OCI-LY3 (cell line): ENCODE results near the gene CCIN.

Experiments used
- H2AFZ ChIP-seq: fragments of 200-600, 300-600 bp; shearing (Covaris generic); 2 replicates; pipeline ENCODE4 v1.6.0; 2014; ENCODE audit warnings: antibody characterized with exemption, low read depth, low read length
- H3K27ac ChIP-seq: fragments of 200-600, 300-600 bp; sonication (generic); 2 replicates; pipeline ENCODE4 v1.5.1; 2014; ENCODE audit warnings: mild to moderate bottlenecking, low read length, moderate library complexity, mixed read lengths
- H3K27me3 ChIP-seq: fragments of 200-600, 300-600 bp; sonication (generic); 2 replicates; pipeline ENCODE4 v1.6.1; 2014; ENCODE audit warnings: low read depth, low read length, mixed read lengths
- H3K36me3 ChIP-seq: fragments of 200-600, 300-600 bp; sonication (generic); replicated peaks from 2 replicates; pipeline ENCODE3; 2014; ENCODE audit warnings: low read depth, low read length, mixed read lengths
- H3K4me1 ChIP-seq: fragments of 300-600, 200-600 bp; sonication (generic); 2 replicates; pipeline ENCODE4 v1.6.1; 2014; ENCODE audit warnings: low read length, mixed read lengths
- H3K4me2 ChIP-seq: fragments of 200-600, 300-600 bp; sonication (generic); 2 replicates; pipeline ENCODE4 v1.6.1; 2014; ENCODE audit warnings: low read length, mixed read lengths
- H3K4me3 ChIP-seq: fragments of 300-600, 200-600 bp; sonication (generic); 2 replicates; pipeline ENCODE4 v1.5.1; 2014; ENCODE audit warnings: antibody characterized with exemption, mild to moderate bottlenecking, low read length, moderate library complexity
- H3K79me2 ChIP-seq: fragments of 300-600, 200-600 bp; shearing (Covaris generic); 2 replicates; pipeline ENCODE4 v1.6.1; 2014; ENCODE audit warnings: mild to moderate bottlenecking, low read length, mixed read lengths
- H3K9ac ChIP-seq: fragments of 300-600, 200-600 bp; shearing (Covaris generic); 2 replicates; pipeline ENCODE4 v1.6.0; 2014; ENCODE audit warnings: mild to moderate bottlenecking, low read length, moderate library complexity
- H3K9me3 ChIP-seq: fragments of 200-600, 300-600 bp; shearing (Covaris generic); 2 replicates; pipeline ENCODE4 v1.6.1; 2014; ENCODE audit warnings: low read length, mixed read lengths; ENCODE audit not compliant: insufficient read depth
- H4K20me1 ChIP-seq: fragments of 200-600, 300-600 bp; sonication (generic); 2 replicates; pipeline ENCODE4 v1.6.1; 2016; ENCODE audit warnings: low read length, mixed read lengths; ENCODE audit not compliant: insufficient read depth
- CTCF ChIP-seq: fragments of 200-600, 300-600 bp; sonication (generic); IDR thresholded peaks from 2 replicates; pipeline ENCODE4 v1.5.1; 2014; ENCODE audit warnings: antibody characterized with exemption, low read length, low read depth
- EZH2phosphoT487 ChIP-seq: fragments of 200-600 bp; shearing (Covaris generic); IDR thresholded peaks from 2 replicates; pipeline ENCODE4 v1.6.1; 2018; ENCODE audit warnings: antibody characterized with exemption, mixed run types, low read depth

The CCIN gene

GRCh38 chr9:36214571-36214970 is 45.4 kb downstream of the CCIN start:
- Histone ChIP-seq H3K27me3 (no peaks in the 10 kb centered on the region), H3K4me3 (no peak overlapping the region), H3K36me3 (peaks cover 57% of the 10 kb centered on the region), H3K4me1 (no peaks in the 10 kb centered on the region), H3K9me3 (no peaks in the 10 kb centered on the region), H3K79me2 (peaks cover 29% of the 10 kb centered on the region), H3K4me2 (no peak overlapping the region), H3K27ac (no peak overlapping the region), H3K9ac (no peak overlapping the region), H4K20me1 (peaks cover 18% of the 10 kb centered on the region), H2AFZ (no peak overlapping the region)
- no peak for TF ChIP-seq EZH2phosphoT487
- TF ChIP-seq CTCF = no peak

- Histone ChIP-seq H3K79me2 (peaks cover 8% of the 10 kb centered on the region; the same call in 1 of the 2 replicates), H3K9me3 (peaks cover 2% of the 10 kb centered on the region; the same call in 1 of the 2 replicates), H3K27ac (no peak overlapping the region), H3K27me3 (no peaks in the 10 kb centered on the region), H3K4me3 (no peak overlapping the region), H3K36me3 (peaks cover 57% of the 10 kb centered on the region), H3K9ac (no peak overlapping the region), H2AFZ (no peak overlapping the region), H4K20me1 (peaks cover 3% of the 10 kb centered on the region; the same call in 1 of the 2 replicates), H3K4me1 (no peaks in the 10 kb centered on the region), H3K4me2 (no peak overlapping the region)
- no peak for TF ChIP-seq CTCF
- TF ChIP-seq EZH2phosphoT487 = no peak
Observed at GRCh38 chr9:36217256-36217968, 48.2 kb downstream of the CCIN start.

GRCh38 chr9:36218011-36218410 is 48.8 kb downstream of the CCIN start:
- H3K4me3 ChIP-seq = no peak overlapping the region
- peaks cover 5% of the 10 kb centered on the region for H3K9me3 ChIP-seq
- H3K79me2 ChIP-seq = peaks cover 5% of the 10 kb centered on the region; the same call in 1 of the 2 replicates
- no peaks in the 10 kb centered on the region for H3K4me1 ChIP-seq
- H4K20me1 ChIP-seq = 0 out of 2 replicates have a peak, but pooled peaks cover 3% of the 10 kb centered on the region
- H2AFZ ChIP-seq = no peak overlapping the region
- no peak overlapping the region for H3K4me2 ChIP-seq
- no peak overlapping the region for H3K27ac ChIP-seq
- H3K36me3 ChIP-seq = peaks cover 57% of the 10 kb centered on the region
- H3K9ac ChIP-seq = no peak overlapping the region
- H3K27me3 ChIP-seq = no peaks in the 10 kb centered on the region
- TF ChIP-seq CTCF (no peak), EZH2phosphoT487 (no peak)

- no peak for TF ChIP-seq EZH2phosphoT487
- no peak for TF ChIP-seq CTCF
- H3K4me3 ChIP-seq = no peak overlapping the region
- no peaks in the 10 kb centered on the region for H3K4me1 ChIP-seq
- peaks cover 57% of the 10 kb centered on the region for H3K36me3 ChIP-seq
- no peak overlapping the region for H3K27ac ChIP-seq
- peaks cover 5% of the 10 kb centered on the region for H3K9me3 ChIP-seq
- H2AFZ ChIP-seq = no peak overlapping the region
- peaks cover under 1% of the 10 kb centered on the region; the same call in 1 of the 2 replicates for H3K79me2 ChIP-seq
- no peak overlapping the region for H3K4me2 ChIP-seq
- no peaks in the 10 kb centered on the region for H3K27me3 ChIP-seq
- H4K20me1 ChIP-seq = 0 out of 2 replicates have a peak, but pooled peaks cover 3% of the 10 kb centered on the region
- no peak overlapping the region for H3K9ac ChIP-seq
Observed at GRCh38 chr9:36218411-36218901, 49.3 kb downstream of the CCIN start.
